Left ventricle myocardium superior (tissue), 1 donor: ENCODE data around the gene RPS5. TPM values are rescaled to one million over a fixed set of nuclear protein-coding genes. Genes with fewer than 3 reads are reported as not detected.
"Not testable (repeated sequence)": the region's sequence is repeated elsewhere in the genome, so short reads cannot be mapped to it uniquely, and the experiment has no call there.

Experiments used
- ATAC-seq: fragments of 200-7000 bp; cut with Tn5 transposase; one replicate; pipeline ENCODE4 v1.9.1; 2020; ENCODE audit warnings: mild to moderate bottlenecking, moderate library complexity
- DNase-seq: peaks from one replicate; pipeline ENCODE4 v3.0.0-alpha.2; 2020
- intact Hi-C: fragments of 100-400 bp; cut with micrococcal nuclease; formaldehyde crosslinking; loops from one replicate; pipeline ENCODE4 v1.11.0; 2022
- total RNA-seq: library from RNA; stranded (reverse); fragmentation: NEBNext Ultra II Directional; extraction: Animal tissue kit (Norgen Biotek cat#: 25700); gene quantifications from one replicate; pipeline ENCODE4 v1.2.1, GENCODE V29; 2021
- donor health status: DM: no; HTN: yes; CAD: no; lungs with severe emphysema.

Gene RPS5
- total RNA-seq, 1 donor from 2014 or later: 483 TPM

GRCh38 chr19:58400316-58400915 is 13.3 kb downstream of the RPS5 start:
- no peak for DNase-seq
- ATAC-seq: peak; percentile 1
- intact Hi-C loops: no loop called here

- peak; percentile 100 for DNase-seq
- peak; percentile 99 for ATAC-seq
- intact Hi-C loops: no loop called here
Observed at GRCh38 chr19:58400916-58401839, 14.1 kb downstream of the RPS5 start.

- DNase-seq: no peak
Observed at GRCh38 chr19:58401840-58402421, 14.9 kb downstream of the RPS5 start.

GRCh38 chr19:58403920-58404478 is 16.9 kb downstream of the RPS5 start:
- ATAC-seq, DNase-seq, intact Hi-C loops: not testable (repeated sequence)

More at GRCh38 chr19:58401840-58402421, 14.9 kb downstream of the RPS5 start:
- intact Hi-C loops: no loop called here
- no peak for ATAC-seq

- no peak for ATAC-seq
- DNase-seq: no peak
- intact Hi-C loops: no loop called here
Observed at GRCh38 chr19:58406818-58407657, 20.0 kb downstream of the RPS5 start.

GRCh38 chr19:58407658-58408151 is 20.6 kb downstream of the RPS5 start:
- DNase-seq (no peak), ATAC-seq (peak; percentile 9)
- intact Hi-C loops: no loop called here

GRCh38 chr19:58408152-58409009 is 21.3 kb downstream of the RPS5 start, which contains the start of gene ZNF584:
ZNF584 (plus strand) TSS chr19:58408649; CDS start chr19:58409148, 499 bp downstream.
- intact Hi-C loops: no loop called here
- ATAC-seq (peak; percentile 98), DNase-seq (peak; percentile 97)

GRCh38 chr19:58409010-58409790 is 22.1 kb downstream of the RPS5 start:
- intact Hi-C loops: no loop called here
- ATAC-seq (peak; percentile 44), DNase-seq (peak; percentile 48)

- ATAC-seq: no peak
- no peak for DNase-seq
Observed at GRCh38 chr19:58416604-58417003, 29.5 kb downstream of the RPS5 start.

GRCh38 chr19:58417071-58417470 is 30.0 kb downstream of the RPS5 start:
- DNase-seq: no peak
- intact Hi-C loops: no loop called here
- ATAC-seq: no peak

More at GRCh38 chr19:58416604-58417003, 29.5 kb downstream of the RPS5 start:
- intact Hi-C loops: no loop called here

GRCh38 chr19:58428617-58429016 is 41.5 kb downstream of the RPS5 start:
- intact Hi-C loops: no loop called here
- ATAC-seq (no peak), DNase-seq (no peak)

GRCh38 chr19:58429745-58430144 is 42.7 kb downstream of the RPS5 start:
- ATAC-seq: no peak
- intact Hi-C loops: no loop called here
- no peak for DNase-seq

GRCh38 chr19:58434217-58434616 is 47.1 kb downstream of the RPS5 start:
- no peak for ATAC-seq
- intact Hi-C loops: no loop called here
- DNase-seq: no peak

- DNase-seq (peak; percentile 96), ATAC-seq (peak; percentile 97)
- intact Hi-C loops: no loop called here
Observed at GRCh38 chr19:58439576-58440554, 52.8 kb downstream of the RPS5 start, which contains the start of gene ZNF132. ZNF132 (minus strand) TSS chr19:58440153; CDS start chr19:58439821, 332 bp downstream.

- DNase-seq (no peak), ATAC-seq (peak; percentile 6)
- intact Hi-C loops: no loop called here
Observed at GRCh38 chr19:58440556-58440955, 53.5 kb downstream of the RPS5 start.

- intact Hi-C loops, DNase-seq, ATAC-seq: not testable (repeated sequence)
Observed at GRCh38 chr19:58442986-58443385, 55.9 kb downstream of the RPS5 start.
